HG02678 (cell line): ENCODE data around the gene DAB2.

Source experiments
- ATAC-seq: cut with Tn5 transposase; IDR thresholded peaks from one replicate; pipeline ENCODE4 v1.9.1; 2021; ENCODE audit warnings: mild to moderate bottlenecking, moderate library complexity; ENCODE audit not compliant: unreplicated experiment

The DAB2 gene

DNA sequence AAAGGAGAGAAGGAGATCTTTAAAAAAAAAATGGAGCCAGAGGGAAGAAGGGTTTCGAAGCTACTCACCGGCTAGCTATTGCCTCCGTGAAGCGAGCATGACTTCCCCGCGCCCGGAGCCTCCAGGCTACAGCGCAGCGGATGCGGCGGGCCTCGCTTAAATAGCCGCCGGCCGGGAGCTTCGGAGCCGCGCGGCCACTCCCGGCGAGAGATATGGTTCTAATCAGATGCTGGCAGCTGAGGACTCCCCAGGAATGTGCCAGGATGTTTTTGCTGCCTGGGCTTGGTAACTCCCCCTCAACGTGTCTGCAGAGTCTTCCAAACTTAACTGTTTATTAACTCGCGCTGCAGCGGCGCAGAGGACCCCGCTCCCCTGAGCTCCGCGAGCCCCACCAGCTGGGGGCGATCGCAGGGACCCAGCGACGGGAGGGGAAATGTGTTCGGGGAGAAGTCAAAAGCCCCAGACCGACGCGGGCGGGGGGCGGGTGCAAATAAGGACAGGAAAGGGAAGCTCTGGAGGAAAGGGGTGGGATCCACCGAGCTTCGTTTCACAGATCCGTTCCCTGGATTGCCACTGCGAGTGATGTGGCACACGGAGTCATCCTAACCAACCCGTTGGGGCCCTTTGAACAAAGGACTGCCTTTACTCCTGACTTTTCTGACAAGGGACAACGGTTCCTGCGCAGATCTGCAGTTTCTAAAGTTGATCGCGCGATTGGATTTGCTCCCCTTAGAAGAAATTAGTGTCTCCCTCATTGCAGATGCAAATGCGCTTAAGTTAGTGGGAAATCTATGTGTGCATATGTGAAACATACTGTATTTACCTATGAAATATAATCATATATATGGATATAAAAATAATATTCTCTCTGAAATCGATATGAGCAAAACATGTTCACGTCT is at the start of gene DAB2:
Gene DAB2 (minus strand): TSS at position 245 of the 902 bp plus-strand sequence. CDS start 30,660 bp downstream, outside the sequence.
- peak; percentile 70 for ATAC-seq

DNA sequence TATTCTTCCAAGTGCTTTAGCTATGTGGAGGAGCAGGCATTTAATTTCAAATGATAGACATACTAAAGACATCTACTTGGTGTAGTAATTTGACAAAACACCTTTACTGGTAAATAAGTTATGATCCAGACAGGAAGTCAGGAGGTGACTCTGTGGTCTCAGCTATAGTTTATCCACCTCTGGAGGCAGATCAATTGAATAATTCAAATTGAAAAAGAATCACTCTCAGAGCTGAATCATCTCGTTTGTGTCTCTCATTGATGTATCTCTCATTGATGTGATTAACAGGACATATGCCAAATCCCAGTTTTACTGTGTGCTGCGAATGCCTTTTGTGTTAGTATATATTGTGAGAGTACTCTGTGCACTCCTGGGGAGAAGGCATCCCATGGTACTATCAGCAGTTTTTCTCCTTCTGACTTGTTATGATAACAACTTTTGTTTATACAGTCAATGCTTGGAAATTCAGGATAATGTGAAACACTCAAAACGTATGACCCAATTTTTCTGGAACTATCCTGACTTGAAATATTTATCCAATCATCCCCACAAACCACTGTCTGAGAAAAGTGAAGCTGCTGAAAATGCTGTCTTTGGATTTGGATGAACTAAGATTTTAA is 48.5 kb upstream of the DAB2 start:
- no peak for ATAC-seq

DNA sequence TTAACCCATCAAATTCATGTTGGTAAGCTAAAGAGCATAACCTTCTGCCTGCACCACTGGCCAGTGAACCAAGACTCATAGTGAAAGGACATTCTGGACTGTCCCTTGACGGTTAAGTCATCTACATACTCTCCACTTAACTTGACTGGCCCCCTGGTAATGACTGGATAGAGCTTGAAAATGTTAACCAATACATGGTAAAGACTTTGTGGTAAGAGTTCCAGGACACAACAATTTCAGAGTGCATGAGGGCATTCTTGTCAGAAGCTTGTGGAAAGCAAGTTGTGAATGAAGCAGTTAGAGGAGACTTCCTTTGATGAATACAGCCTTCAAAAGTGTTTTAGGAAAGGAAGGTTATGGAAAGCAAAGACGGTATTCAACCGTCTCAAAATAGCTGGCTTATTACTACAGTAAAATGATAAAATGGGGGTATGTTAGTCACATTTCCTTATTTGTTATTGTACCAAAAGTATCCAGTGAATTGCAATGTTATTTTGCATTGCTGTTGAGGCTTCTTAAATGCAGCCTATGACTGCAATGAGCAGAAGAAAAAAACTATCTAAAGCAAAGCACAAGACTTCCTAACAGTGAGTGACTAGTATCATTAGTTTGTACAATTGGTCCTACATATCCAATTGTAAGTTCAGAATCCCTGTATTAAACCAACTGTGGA is 47.2 kb upstream of the DAB2 start:
- no peak for ATAC-seq

DNA sequence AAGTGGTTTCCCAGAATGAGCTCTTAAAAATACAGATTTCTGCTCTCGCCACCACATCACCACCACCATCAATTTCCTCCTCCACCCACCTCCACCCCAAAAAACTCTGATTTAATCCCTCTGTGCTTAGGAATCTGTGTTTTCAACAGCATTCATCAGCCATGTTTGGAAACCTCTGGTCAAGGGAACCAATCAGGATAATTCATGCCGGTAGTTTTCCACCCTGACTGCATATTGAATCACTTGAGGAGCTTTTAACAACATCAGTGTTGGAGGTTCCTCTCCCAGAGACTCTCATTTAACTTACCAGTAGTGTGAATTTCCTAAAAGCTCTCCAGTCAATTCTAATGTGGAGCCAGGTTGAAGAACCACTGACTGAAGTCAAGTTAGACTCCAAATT is 46.0 kb upstream of the DAB2 start:
- ATAC-seq = no peak

DNA sequence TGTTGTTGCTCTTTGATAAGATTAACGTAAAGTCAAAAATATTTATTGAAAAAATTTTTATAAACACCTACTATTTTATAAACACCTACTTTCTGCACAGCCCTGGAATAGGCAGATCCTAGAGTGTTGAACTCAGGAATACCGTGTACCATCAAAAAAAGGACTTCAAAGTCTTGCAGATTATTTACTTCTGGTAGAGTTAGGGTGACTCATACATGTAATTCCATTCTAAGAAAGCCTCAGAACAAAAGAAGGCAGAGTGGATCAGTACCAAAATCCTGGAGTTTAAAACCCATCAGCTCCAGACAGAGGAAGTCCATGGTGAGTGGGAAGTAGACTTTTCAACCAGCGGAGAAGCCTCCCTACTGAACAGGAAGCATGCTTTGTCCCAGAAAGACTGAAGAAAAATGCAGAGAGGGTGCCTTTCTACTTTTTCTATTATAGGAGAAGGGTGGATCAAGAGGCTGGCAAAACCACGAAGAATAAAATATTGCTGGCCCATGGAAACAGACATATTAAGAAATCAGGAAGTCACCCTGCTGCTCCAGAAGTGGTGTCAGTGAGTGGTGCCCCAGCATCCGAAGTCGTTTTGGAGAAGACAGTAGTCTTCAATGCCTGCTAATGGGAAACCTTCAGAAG is 45.1 kb upstream of the DAB2 start:
- no peak for ATAC-seq

DNA sequence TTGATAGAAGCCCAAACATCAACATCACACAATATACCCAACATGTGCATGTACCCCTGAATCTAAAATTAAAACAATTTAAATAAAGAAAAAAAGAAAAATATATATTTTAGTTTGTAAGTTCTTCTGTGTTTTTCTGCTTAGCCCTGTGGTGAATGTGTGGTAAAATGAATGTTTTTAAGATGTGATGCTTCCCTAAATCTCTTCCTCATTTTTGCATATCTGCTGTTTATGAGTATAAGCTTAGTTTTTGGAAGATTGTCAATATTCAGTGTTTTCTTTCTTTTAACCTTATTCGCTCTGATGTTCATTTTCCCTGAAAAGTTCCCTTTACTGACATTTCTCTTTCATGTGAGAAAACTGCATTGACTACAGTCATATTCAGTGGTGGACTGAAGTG is 44.4 kb upstream of the DAB2 start:
- no peak for ATAC-seq

DNA sequence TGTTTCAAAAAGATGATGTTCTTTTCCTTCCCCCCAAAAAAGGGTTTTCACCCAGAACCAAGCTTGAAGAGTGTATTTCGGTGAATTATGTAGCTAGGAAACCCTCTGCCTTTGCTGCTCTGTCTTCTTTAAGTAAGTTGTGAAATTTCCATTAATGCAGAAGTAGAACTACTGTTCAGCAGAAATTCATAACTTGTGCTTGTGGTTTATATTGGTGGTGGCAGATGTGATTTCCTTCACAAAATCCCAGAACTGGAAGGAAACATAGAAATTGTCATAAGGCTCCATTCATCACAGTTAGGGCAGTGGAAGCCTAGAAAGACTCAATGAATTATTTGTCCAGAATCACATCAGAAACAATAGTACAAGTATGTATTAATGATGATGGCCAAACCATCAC is 42.1 kb upstream of the DAB2 start:
- no peak for ATAC-seq

DNA sequence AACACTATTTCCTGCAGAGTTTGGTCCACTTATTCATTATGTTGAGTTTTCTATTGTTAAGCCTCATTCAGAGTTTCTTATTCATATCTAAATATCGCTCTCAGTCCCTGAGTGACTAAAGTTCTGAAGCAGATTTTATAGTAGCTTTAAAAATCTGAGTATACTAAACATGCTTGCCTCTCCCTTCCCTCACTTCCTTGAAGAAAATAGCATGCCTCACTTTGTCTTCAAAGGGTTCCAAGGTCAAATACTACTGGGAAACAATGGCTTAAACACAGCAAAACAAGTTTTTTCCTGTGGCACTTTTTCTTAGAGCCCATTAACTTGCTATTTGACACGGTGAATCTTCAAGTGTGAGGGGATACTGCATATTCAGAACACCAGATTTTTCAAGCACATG is 41.1 kb upstream of the DAB2 start:
- ATAC-seq = no peak

DNA sequence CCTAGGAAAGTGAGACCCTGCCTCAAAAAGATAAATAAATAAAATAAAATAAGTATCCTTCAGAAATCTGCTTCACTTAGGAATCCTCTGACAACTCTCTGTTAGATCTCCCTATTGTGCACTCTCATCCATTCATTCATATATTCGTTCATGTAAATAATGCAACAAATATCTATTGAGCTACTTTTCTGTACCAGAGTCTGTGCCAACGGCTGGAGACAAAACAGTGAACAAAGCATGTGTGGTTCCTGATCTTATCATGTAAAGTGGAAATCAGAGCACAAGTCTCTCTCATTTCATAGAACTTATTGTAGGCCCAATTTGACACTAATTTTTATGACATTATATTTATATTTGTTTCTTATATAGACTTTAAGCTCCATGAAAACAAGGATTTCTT is 40.3 kb upstream of the DAB2 start:
- ATAC-seq = no peak

DNA sequence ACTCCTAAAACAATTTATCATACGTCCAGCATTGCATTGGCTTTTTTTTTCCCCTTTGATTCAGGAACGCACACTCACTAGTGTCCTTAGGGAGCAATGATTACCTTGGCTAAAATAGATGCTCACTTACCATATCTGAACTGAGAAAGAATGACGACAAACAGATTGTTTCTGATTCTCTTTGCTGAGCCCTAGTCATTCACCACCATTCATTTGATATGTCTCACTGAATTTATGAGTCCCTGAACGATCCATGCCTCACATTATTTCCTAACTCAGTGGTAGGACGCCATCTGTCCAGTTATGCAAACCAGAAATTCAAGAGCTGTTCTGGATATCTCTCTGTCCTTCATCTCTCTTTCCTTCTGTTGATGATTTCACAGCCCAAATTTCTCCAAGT is 39.3 kb upstream of the DAB2 start:
- no peak for ATAC-seq

DNA sequence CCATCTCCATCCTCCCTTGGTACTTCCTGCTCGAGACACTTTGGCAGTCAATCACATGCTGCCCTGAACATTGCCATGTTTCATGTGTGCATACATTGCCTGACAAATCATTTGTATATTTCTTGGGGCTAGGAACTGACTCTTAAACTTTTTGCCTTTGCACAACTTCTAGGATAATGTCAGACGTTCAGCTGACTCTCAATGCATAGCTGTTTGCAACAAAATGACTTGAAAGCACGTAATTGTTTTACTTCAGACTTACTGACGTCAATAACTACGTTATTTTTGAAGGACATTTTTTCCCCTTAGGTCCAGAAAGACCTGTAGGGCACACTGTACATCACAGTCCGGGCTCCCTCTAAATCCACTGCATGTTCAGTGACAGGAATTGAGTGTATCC is 37.4 kb upstream of the DAB2 start:
- ATAC-seq = no peak

DNA sequence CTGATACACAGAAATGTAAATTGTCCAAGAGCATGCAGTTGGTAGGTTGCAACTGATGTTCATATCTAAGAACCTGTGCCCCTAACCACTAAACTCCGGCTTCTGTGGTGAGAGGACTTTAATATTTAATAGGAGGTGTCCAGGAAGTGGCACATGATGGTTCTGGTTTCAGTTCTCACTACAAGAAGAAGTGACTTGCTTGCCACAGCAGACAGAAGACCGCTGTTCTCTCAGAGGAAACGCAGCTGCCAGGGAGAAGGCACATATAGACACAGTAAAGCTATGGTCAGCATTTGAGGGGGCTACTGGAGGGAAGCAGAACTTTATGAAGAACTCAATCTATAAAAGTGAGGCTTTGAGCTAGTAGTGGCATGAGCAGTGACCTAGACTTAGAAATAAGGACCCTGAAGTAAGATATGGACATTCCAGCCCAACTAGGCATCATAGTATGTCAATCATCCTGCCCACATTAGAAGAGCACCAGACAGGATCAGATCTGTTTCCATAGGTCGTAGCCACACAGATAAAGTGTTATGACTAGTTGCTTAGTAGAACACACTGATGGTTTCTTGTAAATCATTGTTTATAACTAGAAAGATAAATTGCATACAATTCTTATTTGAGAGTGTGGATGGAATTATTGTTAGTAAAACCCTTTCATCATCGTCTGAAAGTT is 36.4 kb upstream of the DAB2 start:
- peak; percentile 96 for ATAC-seq

DNA sequence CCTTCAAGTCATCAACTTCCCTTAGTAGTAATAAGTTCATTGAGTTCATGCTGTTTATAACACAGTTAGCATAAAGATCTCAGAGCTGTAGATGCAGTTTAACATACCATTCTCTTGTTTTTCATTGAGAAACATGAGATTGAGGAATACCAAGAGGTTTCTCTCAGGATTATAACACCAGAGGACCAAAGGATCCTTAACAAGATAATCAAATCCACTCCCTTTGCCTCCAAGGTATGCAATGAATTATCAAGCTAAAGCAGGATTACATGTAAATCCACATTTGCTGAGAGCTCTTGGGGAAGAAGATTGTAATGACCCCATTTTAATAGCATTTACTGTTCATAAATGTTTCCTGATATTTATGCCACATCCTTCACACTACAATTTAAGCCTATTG is 35.1 kb upstream of the DAB2 start:
- no peak for ATAC-seq

DNA sequence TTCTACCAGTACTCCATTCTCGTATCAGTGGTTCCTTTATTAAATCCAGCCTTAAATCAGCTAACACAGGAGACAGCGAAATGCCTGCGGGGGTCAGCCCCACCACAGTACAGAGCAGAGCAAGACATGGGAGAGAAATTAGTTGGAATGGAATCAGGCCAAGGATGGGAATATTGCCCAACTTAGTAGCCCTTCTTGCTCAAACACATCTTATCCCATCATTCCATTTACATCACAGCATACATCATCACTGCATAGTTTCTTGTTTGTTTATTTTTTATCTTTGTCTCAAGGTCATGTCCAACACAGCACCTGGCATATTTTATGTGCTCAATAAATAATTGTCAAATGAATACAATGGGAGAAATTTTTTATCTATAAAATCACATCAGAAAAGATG is 34.3 kb upstream of the DAB2 start:
- ATAC-seq = no peak

DNA sequence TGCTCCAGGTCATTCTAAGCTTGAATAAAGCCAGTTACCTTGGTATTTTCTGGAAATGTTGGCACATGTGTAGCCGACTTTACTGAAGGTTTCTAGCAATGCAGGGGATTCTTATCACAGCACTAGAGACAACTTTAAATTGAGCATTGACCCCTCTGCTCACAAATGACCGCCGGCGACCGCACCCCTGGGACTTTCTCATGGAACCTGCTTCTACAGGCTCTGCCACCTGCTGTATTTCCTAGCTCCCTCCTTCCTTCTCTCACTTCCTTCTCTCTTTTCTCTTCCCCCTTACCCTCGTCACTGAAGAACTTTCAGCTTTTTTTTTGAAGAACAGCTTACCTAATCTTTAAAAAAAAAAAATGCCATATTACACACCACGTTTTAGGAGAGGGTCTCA is 30.9 kb upstream of the DAB2 start:
- ATAC-seq = no peak

DNA sequence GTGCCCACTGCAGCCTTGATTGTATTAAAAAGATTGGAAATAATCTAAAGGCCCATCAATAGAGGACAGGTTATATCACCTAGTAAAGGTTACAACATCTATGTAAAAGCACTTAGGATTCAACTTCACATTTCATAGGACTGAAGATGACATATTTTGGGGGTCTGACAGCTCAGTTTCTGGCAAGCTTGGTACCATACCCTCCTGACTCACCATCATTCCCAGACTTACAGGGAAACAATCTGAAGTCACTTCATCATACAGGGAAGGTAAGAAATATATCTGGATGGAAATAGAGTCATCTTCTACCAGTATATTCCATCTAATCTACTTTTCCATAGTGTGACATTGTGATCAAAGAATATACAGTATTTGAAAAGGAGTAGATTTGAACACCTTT is 28.8 kb upstream of the DAB2 start:
- ATAC-seq = no peak

DNA sequence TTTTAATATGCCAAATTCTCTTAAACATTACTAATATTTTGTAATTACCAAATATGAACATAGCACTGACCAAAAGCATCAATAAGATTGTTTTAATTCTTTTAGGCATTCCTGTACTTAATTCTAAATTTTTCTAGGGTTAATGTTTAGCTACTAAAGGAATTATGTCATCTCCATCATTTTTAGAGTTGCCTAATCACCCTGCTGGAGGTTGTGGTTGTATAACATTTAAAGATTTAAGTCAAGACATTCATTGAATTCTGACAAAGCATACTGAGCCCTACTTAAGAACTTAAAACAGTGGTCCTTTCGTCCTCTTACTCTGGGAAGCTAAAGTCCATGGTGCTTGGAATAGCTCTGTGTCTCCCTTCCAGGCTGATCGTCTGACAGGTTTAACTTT is 28.1 kb upstream of the DAB2 start:
- no peak for ATAC-seq

DNA sequence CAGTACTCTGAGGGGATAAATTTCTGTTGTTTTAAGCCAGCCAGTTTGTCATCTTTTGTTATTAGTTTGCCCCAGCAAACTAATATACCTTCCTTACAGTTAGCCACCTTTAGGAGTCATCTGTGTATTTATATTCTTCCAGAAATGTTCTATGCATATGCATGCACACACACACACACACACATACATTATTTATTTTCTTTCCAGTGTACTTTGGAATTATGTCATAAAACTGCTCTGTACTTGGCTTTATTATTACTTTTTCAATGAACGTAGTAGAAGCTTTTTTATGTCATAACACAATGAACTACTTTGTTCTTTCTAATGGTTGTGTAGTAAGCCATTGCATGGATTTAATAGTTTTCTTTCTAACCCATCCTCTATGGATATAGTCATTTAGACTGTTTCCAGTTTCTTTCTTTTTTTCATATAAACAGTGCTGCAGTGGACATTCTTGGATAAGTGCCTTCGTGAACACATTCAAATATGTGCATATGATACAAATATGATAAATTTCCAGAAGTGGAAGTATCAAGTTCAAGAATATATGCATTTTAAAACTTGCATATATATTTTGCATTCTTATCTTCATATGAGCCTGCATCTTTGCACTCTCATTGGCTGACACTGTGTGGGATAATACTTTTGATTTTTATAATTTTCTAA is 26.6 kb upstream of the DAB2 start:
- no peak for ATAC-seq

DNA sequence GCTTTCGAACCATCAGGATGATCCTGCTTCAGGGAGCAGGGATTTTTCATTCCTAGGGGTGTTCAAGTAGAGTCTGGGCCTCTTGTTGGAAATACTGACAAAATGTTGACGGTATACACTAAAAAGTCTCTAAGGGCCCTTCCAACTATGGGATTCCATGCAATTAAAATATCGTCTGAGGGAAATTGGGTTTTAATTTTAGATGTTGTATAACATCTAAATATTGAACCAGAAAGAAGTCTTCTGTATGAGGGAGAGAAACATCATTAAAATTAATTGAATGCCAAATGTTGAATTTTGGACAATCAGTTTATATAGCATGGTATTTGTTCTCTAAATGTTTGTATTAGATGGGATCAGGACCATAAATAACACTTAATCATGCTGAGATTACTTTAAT is 25.7 kb upstream of the DAB2 start:
- no peak for ATAC-seq

DNA sequence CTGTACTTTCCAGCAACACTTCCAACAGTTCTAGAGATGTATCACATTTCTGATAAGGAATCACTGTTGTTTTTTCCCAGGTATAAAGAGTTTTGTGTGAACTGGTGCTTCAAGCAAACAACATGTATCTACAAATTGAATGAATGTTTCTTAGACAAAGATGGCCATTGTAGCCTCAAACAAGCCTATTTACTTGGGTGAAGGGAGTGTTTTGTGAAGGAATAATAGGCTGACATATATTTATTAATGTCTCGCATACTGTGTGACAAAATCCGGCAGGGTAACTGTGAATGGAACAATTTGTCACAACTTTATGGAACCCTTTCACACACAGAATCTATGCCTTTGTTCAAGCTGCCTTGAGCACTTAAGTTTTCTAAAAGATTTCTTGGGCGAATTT is 24.8 kb upstream of the DAB2 start:
- no peak for ATAC-seq
